Left lung (tissue), 10 donors: ENCODE results near the gene MPRIP. TPM values are rescaled to one million over a fixed set of nuclear protein-coding genes. Genes with fewer than 3 reads are reported as not detected.

Source experiments
- ATAC-seq: fragments of 200-7000 bp; cut with Tn5 transposase; one replicate; pipeline ENCODE4 v1.9.1; 2020; ENCODE audit warnings: moderate library complexity
- DNase-seq, 4 donors: peaks; one replicate each; pipeline ENCODE4 v3.0.0-alpha.2; 2013 to 2020
- H3K27ac ChIP-seq, 2 donors: fragments of 200-600 bp; sonication (generic) in 1 of 2; one replicate each; pipeline versions ENCODE4 v1.5.0 to v1.8.0; 2020 to 2021
- H3K27me3 ChIP-seq, 2 donors: fragments of 200-600 bp; sonication (generic) in 1 of 2; one replicate each; pipeline versions ENCODE4 v1.5.0 to v1.8.0; 2020 to 2021
- H3K36me3 ChIP-seq, 2 donors: fragments of 200-600 bp; sonication (generic) in 1 of 2; one replicate each; pipeline versions ENCODE4 v1.5.0 to v1.8.0; 2020 to 2021
- H3K4me1 ChIP-seq, 2 donors: fragments of 200-600 bp; one replicate each; pipeline ENCODE4 v1.8.0; 2021
- H3K4me3 ChIP-seq, 2 donors: fragments of 200-600 bp; sonication (generic) in 1 of 2; one replicate each; pipeline versions ENCODE4 v1.5.0 to v1.8.0; 2020 to 2021; ENCODE audit warnings: mild to moderate bottlenecking in 1 of 2
- H3K9me3 ChIP-seq, 2 donors: fragments of 200-600 bp; sonication (generic) in 1 of 2; one replicate each; pipeline versions ENCODE4 v1.5.0 to v1.8.0; 2020 to 2021
- CTCF ChIP-seq, 2 donors: fragments of 200-600 bp; sonication (generic) in 1 of 2; IDR thresholded peaks; one replicate each; pipeline versions ENCODE4 v1.5.0 to v1.8.0; 2021; ENCODE audit warnings: antibody characterized with exemption in 2 of 2
- intact Hi-C, 2 donors: fragments of 100-400 bp; cut with DNase I; formaldehyde crosslinking; loops; one replicate each; pipeline versions ENCODE4 v1.11.2 to v1.14.2; 2022
- polyA plus RNA-seq, 6 donors: library from polyadenylated mRNA; unstranded; fragments of 120-200 nt; gene quantifications; one replicate each; pipeline ENCODE4 v1.2.1, GENCODE V29; 2013; ENCODE audit not compliant: insufficient read length in 6 of 6
- total RNA-seq, 2 donors: library from RNA; stranded (reverse); fragmentation: NEBNext Ultra II Directional; extraction: Animal tissue kit (Norgen Biotek cat#: 25700); gene quantifications; one replicate each; pipeline ENCODE4 v1.2.1, GENCODE V29; 2021
- donor health status: DM: no; HTN: yes; CAD: no.
- donor health status: DM: no; HTN: no; CAD: no.

The MPRIP gene
- total and polyA plus RNA-seq, 8 donors: 221 to 338 (median 257) TPM

DNA sequence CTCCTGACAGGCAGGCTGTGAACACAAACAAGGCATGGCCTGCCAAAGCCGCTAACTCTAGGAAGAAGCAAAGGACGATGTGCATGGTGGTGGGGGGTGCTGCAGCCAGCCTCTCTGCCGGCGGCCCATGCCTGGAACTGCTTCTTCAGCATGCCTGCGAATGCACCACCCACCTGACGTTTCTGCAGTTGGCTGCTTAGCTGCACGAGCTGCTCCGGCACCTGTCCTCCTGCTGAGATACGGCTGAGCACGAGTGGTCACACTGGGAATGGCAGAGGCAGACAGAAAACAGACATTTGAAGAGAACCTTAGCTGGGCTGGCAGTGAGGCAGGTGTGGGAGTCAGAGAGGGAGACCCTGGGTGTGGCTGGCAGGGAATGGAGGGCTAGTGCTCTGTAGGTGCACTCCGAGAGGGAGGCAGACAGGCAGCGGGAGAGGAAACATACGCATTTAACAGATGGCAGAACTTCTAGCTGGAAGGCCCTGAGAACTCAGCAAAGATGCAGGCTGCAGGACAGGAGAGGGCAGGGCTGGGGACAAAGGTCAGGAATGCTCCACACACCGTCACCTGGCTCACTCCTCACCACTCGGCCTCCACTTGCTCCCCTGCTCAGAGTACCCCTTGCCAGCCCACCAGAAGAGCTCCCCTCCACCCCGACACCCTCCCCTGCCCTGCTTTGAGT, 189.5 kb downstream of the MPRIP start:
- H3K36me3 ChIP-seq: peaks cover 0 to 64% of the 10 kb centered on the region in 2 donors

GRCh38 chr17:17232303-17232621, 190.0 kb downstream of the MPRIP start:
- no peak for TF ChIP-seq CTCF (IDR thresholded peaks at IDR 0.05)
- no peak for DNase-seq
- H3K27me3 ChIP-seq: no peaks in the 10 kb centered on the region
- peaks cover 0 to 59% of the 10 kb centered on the region in 2 donors for H3K36me3 ChIP-seq
- no peak overlapping the region for H3K4me3 ChIP-seq
- no peak for ATAC-seq
- H3K27ac ChIP-seq: no peak overlapping the region
- intact Hi-C loops: no loop called here
- no peaks in the 10 kb centered on the region for H3K9me3 ChIP-seq
- peaks cover 9 to 24% of the 10 kb centered on the region in 2 donors for H3K4me1 ChIP-seq

More for the DNA sequence above, 189.5 kb downstream of the MPRIP start:
- Histone ChIP-seq H3K4me1 (peaks cover 9 to 24% of the 10 kb centered on the region in 2 donors), H3K9me3 (no peaks in the 10 kb centered on the region), H3K27ac (no peak overlapping the region), H3K4me3 (no peak overlapping the region), H3K27me3 (no peaks in the 10 kb centered on the region)
- intact Hi-C loops: no loop called here
- DNase-seq (no peak), ATAC-seq (no peak)
- TF ChIP-seq CTCF (IDR thresholded peaks at IDR 0.05): no peak

DNA sequence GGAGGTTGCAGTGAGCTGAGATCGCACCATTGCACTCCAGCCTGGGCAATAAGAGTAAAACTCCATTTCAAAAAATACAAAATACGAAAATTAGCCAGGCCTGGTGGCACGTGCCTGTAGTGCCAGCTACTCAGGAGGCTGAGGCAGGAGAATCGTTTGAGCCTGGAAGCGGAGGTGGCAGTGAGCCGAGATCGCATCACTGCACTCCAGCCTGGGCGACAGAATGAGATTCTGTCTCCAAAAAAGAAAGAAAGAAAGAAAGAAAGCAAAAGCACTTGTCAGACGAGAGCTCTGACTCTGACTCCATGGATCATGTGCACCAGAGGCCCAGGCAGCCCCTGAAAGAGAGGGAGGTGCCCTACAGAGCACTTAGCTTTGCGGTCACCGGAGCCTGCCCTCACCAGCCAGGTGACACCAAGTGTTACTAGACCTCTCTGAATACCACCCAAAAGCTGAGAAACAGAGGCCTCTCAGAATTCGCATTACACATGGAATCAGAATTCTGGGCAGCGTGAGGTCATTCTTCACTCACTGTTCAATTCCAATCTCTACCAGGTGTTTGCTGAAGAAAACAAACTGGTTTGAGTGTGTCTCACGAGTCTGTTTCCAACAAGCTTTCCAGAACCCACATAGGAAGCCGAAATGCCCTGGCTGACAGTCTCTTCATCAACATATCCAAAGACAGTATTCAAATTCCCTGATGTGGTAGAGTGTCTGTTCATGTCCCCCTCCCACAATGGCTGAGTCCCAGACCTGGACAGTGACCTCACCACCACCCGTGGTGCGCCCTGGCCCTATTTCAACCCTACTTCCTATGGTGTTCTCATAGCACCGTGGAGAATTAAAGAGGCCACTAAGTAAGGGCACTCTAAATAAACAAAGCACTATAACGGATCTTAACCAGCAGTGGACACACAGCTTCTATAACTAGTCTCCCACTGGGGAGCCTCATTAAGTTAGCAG, 193.2 kb downstream of the MPRIP start:
- H3K36me3 ChIP-seq: peaks cover 0 to 27% of the 10 kb centered on the region in 2 donors
- intact Hi-C loops: no loop called here
- peak in 3 of 4 donors; percentile 8 to 56 (median 45) for DNase-seq
- no peak for TF ChIP-seq CTCF (IDR thresholded peaks at IDR 0.05)
- peaks cover 9 to 33% of the 10 kb centered on the region in 2 donors for H3K4me1 ChIP-seq
- peak; percentile 49 for ATAC-seq
- H3K27me3 ChIP-seq: no peaks in the 10 kb centered on the region
- H3K9me3 ChIP-seq: no peaks in the 10 kb centered on the region
- H3K27ac ChIP-seq: peak overlapping the region; percentile 94 to 97
- H3K4me3 ChIP-seq: peak overlapping the region; percentile 79 to 99

DNA sequence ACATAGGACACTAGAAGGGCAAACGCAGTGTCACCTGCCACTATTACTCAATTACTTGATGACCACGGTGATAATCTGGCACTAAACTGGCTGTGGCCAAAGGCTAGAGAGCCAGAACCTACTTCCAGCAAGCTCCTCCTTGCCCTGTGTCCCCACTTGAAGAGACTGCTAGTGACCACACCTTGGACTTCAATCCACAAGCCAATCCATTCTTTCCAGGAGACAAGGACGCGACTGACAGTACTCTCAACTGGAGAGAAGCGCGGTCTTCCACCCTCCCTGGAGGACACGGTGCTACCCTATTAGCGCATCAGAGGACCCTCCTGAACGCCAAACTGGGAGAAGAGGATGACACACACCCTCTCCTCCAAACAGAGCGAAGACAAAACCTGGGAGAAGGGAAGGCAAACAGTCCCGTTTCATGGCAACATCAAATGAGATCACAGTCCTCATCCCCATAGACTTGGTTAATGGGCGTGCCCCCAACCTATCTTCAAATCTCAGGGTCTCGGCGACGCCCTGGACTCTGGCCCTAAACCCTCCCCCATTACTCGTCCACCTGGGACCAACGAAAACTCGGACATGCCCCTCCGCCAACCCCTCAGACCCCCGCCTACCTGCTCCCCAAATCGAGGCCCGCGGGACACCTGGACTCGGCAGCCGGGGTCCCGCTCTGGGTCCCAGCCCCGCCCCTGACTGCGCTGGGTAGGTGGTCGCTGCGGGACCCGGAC, 194.2 kb downstream of the MPRIP start:
- intact Hi-C loops: no loop called here
- peak; percentile 51 for ATAC-seq
- H3K4me3 ChIP-seq: peak overlapping the region; percentile 79 to 99
- H3K4me1 ChIP-seq: peaks cover 9 to 33% of the 10 kb centered on the region in 2 donors
- TF ChIP-seq CTCF (IDR thresholded peaks at IDR 0.05): no peak
- no peaks in the 10 kb centered on the region for H3K9me3 ChIP-seq
- peak in 2 of 4 donors; percentile 12 to 24 for DNase-seq
- H3K36me3 ChIP-seq: peaks cover 0 to 17% of the 10 kb centered on the region in 2 donors
- no peaks in the 10 kb centered on the region for H3K27me3 ChIP-seq
- peak overlapping the region; percentile 94 to 97 for H3K27ac ChIP-seq
